GM18502 (cell line): ENCODE results near the gene CERS5.
"Not testable (repeated sequence)": the region's sequence is repeated elsewhere in the genome, so short reads cannot be mapped to it uniquely, and the experiment has no call there.

Experiments
- ATAC-seq: cut with Tn5 transposase; IDR thresholded peaks from one replicate; pipeline ENCODE4 v1.9.1; 2021; ENCODE audit warnings: mild to moderate bottlenecking; ENCODE audit not compliant: unreplicated experiment, poor library complexity

The CERS5 gene

DNA sequence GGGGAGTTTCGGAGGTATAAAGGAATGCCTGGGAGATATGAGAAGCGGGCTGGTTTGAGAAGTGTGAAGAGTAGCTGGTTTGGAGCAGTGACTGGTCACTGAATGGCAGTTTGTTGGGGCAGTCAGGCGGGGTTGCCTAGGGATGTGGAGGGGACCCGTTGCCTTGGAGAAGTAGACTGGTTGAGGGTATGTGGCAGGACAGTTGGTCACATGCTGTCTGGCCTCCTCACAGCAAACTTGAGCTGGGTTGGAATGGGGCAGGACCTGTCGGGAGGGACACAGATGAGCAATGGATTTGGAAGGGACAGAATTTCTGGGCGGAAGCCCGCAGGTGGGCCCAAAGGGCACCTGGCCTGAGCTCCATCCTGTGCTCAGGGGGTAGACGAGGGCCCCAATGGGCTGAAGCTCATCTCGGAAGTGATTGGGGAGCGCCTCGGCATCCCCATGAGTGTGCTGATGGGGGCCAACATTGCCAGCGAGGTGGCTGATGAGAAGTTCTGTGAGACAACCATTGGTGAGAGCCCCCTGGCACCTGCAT, 61.2 kb downstream of the CERS5 start:
- no peak for ATAC-seq

DNA sequence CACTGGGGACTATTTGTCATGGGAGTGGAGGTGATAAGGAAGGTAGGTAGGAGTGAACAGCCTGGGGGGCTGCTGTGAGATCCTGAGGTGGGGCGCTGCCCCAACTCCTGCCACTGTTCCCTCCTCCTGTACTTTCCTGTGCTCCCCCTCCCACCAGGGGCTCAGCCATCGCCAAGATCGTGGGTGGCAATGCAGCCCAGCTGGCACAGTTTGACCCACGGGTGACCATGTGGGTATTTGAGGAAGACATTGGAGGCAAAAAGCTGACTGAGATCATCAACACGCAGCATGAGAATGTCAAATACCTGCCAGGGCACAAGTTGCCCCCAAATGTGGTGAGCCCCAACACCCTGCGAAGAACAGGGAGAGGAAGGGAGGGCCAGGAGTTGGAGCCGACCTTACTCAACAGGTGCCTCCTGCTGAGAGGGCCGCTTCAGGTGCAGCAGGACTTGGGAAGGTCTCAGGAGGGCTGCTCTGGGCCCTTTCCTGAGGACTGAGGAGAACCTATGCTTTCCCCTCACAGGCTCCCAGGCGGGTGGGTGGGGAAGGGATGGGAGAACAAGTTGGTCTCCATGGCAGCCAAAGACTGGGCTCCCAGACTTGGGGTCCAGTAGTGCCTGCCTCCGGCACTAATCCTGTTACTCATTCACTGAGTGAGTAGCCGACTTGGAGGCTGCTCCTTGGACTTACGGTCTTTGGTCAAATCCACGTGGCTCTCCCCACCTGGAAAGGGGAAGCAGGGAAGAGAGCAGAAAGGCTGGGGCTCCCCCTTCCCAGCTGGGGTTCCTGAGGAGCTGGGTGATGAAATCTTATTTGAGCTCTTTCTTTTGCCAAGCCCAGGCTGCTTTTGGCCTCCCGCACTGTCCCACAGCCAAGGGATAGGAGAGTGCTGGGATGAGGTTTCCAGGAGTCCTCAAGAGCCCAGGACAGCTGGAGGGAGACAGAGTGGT, 62.5 kb downstream of the CERS5 start:
- no peak for ATAC-seq

DNA sequence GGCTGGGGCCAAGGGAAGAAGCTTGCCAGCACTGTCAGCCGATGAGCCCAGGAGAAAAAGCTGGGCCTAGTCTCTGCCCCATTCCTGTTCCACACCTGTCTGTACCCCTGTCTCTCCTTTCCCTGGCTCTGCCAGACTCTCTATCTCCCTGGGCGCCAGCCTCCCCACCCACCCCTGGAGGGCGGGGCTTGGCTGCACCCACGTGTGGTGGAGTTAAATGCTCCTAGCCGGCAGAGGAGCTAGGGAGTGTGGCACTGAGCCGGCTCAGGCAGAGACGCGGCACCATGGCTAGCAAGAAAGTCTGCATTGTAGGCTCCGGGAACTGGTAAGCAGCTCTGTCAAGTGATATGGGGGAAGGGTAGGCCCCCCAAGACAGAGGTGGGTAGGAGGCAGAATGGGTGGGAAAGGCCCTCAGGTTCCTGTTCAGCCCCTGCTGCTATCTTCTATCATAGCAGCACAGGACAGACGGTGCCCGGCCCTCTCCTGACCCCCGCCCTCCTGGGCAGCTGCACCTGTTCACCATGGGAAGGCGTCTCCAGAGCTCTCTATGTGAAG, 63.3 kb downstream of the CERS5 start, which contains the start of gene GPD1:
Gene GPD1, plus strand, starts transcription at position 242 of the 555 bp plus-strand sequence. Its CDS starts 43 bp downstream, at position 285.
- ATAC-seq, result no peak

DNA sequence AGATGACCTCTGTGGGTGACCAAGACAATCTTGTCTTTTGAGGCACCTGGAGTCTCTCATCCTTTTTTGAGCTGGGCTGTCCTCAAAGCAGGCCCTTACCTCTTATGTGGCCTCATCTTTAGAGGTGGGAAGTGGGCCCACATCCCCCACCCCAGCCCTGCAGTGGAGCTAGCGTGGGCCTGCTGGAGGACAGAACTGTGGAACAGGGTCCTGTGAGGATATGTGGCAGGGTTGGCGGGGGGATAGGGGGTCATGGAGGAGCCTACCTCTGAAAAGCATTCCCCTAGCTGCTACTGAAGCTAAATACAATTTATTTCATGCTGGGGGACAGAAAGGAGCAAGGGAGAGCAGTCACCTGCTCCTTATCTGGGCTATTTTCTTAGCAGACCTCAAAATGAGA, 63.8 kb downstream of the CERS5 start:
- ATAC-seq, result no peak

DNA sequence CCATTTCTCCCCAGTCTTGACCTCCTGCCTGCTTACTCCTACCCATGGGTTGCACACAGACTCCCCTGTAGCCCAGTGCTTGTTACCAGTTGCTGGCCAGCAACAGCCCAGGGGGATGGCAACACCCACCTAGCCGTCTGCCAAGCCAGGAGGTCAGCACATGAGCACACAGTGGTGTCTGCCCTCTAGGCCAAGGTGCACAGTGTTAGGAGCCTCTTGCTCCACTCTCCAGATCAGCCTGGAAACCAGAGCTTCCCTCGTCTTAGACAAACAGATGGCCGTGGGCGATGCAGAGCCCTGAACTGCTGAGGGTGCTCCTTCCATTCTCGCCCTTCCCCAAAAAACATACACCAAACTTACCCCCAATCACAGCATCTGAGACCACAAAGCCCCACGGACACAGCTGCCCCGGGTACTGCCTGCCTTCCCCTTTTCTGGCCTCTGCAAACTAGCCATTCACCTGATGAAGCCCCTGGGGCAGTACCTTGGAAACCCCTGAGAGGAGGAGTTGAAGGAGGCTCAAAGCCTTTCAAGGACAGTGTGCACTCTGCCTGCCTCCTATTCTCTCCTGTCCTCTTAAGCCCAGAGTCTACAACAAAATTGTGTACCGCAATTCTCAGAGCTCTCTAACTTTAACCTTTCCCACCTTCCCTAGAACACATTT, 64.4 kb downstream of the CERS5 start:
- no peak for ATAC-seq

DNA sequence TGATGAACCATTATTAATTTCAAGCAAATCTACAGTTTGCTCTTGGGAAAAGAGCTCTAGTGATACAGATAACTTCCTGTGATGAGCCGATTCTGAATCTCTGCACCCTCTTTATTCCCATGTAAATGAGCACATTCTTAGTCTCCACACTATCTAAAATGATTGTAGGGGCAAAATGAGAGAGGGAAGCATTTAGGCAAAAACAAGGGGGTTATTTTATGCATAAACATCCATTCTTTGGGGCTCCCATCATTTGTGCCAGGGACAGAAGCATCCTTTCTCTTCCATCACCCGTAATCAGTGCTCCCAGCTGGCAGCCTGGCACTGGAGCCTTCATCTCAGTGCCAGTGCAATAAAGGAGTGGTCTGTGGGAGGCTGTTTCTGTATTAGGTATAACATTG, 65.0 kb downstream of the CERS5 start:
- ATAC-seq, result no peak

DNA sequence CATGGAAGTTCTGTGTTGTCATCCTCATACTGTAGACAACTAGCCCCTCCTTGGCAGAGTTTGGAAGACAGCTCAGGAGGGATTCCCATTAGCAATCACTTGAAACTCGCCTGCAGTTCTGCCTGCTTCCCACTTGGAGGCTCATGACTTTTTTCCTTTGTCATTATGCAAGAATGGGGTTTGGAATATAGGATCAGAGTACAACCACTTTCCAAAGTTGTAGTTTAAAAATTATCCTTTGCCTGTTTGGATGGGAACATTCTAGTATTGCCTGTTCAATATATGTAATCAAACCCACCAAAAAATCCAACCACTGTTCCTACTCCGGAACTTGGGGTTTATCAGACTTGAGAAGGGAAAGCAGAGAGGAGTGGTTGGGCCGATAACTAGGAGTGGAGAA, 65.5 kb downstream of the CERS5 start:
- no peak for ATAC-seq

DNA sequence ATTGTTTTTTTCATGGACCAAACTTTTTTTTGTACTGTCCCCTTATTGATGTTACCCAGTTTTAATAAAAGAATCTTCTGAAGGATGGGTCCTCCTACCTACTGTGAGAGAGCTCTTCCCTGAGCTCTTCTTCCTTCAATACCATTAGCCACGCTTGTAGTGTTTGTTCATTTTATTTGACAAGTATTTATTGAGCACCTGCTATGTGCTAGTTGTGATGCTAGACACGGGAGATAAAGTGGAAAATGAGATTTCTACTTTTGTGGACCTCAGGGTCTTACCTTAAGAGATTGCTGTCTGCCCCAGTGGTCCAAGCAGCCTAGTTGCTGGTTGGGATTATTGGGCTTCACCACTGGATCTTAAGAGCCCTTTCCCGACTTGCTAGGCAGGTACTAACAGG, 66.6 kb downstream of the CERS5 start:
- no peak for ATAC-seq

DNA sequence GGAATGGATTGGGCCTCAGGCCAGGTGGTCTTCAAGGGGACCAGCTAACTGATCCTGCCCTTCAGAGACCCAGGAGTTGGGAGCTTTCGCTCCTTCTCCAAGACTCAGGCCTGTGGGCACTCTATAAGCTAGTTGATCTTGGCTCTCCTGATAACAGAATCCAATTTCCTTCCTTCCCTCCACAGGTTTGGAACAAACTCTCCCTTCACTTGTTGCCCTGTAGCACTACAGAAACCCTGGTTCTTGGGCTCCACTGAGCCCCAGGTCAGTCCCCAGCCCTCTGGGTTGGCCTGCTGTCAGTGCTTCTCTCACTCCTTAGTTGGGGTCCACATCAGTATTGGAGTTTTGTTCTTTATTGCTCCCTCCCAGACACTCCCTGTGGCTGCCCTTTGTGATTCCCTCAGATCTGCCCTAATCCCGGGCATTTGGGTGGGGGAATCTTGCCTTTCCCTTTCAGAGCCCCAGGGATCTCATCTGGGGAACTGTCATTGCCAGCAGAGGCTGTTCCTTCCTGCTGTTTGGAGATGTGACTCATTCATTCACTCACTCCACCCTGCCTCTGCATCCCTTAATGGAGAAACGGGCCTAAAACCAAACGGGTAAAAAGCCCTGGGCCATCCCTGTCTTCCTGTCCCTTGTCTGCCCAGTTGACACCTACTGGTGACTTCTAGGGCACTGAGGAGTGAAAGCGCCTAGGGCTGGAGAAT, 67.7 kb downstream of the CERS5 start:
- no peak for ATAC-seq

DNA sequence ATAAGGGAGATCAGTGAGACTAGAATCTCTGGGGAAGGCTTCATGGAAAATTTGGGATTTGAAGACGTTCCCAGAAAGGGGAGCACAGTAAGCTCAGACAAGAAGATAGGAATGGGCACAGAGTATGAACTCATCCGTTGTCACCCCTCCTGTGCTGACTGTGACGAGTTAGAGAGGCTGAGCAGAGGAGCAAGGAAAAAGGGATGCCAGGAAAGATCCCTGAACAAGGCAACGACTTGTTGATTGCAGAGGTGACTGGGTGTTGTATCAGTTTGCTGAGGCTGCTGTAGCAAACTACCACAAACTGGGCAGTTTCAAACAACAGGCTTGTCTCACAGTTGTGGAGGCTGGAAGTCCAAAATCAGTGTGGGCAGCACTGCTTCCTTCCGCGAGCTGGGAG, 69.2 kb downstream of the CERS5 start:
- ATAC-seq, result no peak

DNA sequence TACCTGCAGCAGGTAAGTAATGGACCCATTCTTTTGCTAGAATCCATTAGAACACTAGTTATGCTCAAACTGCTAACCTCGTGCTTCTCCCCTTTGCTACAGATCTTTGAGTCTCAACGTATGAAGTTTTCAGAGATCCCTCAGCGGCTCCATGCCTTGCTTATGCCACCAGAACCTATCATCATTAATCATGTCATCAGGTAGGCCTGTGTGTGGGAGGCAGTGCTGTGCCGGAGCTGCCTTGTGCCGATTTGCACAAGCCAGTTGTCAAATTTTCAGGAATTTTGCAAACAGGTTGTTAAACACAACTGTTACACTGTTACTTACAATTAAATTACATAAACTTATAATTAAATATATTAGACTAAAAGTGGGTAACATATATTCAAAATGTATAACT, 76.8 kb downstream of the CERS5 start:
- ATAC-seq, result no peak

DNA sequence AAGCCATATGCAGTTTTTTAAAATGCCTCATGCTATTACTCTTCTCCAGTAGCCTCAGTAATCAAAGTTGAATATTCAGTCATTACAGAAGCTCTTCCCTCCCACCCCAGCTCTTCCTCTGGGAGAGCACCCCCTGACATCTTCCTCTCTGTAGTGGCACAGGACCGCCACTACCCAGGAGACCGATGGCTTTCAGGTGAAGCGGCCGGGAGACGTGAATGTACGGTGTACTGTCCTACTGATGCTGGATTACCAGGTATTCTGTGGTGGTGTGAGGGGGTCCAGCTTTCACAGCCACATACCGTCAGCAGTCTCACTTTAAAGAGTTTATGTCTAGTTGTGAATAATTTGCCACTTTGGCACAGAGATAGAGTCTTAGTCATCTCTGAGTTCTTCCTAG, 77.4 kb downstream of the CERS5 start:
- ATAC-seq, result no peak

DNA sequence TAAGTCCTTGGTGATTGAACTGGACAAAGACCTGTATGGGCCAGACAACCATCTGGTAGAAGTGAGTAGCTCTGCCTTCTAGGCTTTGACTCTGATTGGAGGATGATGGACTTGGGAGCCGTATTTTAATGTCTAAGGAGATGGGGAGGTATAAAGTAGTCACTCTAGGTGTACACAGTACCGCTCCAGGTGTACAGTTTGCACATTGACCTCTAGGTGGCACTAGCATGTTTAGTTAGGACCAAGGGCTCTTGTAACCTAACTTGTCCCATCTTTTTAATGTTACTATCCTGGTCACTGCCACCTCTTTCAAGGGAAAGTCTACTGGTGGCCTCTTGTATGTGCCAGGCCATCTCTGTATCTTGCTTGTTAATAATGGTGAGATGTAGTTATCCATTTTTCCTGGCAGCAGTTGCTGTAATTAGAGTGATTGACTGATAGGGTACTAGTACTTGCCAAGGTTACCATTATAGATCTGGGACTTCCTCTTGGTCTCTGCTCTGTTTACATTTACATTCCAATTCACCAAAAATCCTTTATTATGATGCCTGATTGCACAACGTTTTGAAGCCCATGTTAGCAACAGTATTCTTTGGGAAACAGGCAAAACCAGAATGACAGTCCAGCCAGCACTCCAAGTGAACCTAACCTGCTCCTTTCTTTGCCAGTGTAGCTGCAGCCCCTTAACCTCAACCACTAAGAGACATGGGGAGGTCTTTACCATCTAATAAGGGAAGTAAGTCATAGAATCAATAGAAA, 78.4 kb downstream of the CERS5 start:
- no peak for ATAC-seq

DNA sequence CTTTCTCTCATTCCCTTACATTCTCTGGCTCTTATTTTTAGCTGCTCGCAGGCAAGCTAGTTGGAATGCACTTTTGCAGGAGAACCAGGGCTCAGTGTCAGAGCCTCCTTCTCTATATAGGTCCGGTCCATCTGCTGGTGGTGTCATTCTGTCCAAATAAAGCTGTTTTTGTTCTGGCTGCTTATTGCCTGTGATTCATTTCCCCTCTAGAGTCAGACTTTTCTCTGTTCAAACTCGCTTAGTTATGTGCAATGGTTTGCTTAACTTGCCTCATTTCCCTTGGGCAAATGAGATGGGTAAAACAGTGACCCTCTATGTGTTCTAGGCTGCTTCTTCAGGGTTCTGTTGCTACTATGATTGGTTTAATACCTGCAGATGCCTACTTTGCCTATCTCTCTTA, 79.2 kb downstream of the CERS5 start:
- no peak for ATAC-seq

DNA sequence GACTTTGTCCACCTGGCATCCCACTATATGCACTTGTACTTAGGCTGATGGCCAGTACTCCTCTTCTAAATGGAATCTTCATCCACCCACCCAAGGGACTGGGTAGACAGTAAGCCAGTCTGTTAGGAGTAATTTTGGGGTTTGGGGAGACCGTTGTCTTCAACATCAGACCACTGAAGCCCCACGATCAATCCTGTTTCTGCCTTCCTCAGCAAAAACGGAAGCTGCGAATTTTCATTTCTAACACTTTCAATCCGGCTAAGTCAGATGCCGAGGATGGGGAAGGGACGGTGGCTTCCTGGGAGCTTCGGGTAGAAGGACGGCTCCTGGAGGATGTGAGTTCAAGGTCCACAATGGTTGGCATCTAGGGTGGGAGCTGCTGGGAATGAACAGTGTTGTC, 80.0 kb downstream of the CERS5 start:
- no peak for ATAC-seq

DNA sequence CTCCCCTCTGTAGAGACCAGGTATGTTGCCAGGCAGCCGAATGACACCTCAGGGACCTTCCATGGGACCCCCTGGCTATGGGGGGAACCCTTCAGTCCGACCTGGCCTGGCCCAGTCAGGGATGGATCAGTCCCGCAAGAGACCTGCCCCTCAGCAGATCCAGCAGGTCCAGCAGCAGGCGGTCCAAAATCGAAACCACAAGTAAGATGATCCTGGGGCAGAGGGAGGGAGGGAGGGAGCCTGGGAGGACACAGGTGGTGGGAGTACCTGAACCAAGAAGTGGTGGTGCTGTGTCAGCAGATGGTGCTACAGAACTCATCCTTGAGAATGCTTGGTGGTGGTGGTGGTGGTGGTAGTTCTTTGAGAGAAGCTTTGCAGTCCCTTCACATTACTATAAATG, 81.0 kb downstream of the CERS5 start:
- ATAC-seq, result no peak

DNA sequence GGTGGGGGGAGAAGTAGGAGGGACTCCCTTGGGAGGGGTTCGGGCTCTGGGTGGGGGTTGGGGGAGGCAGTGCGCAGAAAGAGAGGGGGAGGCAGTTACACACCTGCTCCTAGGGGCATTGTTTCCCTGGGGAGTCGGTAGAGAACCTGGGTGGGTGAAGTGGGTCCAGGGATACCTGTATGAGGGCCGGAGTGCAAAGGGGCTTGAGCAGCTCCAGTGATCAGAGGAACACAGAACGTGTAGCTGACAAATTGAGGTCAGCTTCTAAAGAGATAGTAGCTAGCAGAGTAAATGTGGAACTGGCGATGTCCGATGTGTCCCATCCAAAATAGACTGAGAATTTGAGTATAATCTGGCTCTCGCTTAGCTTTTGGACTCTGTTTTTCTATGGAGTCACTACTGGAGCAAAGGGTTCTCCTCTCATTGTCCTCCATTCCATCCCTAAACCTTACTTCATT, 81.5 kb downstream of the CERS5 start:
- peak; percentile 3 for ATAC-seq

DNA sequence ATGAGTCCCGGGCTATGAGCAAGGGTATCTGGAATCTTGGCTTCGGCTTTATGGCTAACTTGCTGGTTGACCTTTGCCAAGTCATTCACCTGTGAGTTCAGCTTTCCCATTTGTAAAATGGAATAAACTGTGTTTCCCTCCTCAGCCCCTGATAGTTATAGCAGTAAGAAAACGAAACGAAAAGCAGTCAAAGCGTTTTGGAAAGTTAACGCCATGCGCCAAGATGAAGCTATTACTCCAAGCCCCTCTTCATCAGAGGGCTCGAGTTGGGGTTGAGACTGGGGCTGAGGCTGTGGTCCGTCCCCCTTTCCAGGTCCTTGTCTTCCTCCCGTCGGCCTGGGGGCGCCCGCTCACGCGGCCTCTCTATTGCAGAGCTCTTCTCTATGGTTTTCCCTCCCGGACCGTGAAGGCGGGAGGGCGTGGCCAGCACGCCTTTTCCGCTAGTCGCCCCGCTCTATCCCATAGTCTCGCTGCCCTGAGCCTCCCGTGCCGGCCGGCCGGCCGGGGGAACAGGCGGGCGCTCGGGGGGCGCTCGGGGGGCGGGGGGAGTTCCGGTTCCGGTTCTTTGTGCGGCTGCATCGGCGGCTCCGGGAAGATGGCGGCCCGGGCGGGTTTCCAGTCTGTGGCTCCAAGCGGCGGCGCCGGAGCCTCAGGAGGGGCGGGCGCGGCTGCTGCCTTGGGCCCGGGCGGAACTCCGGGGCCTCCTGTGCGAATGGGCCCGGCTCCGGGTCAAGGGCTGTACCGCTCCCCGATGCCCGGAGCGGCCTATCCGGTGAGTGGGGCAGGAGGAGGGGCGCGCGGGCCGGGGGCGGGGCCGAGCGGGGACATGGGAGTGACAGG, 82.2 kb downstream of the CERS5 start, which contains the start of gene SMARCD1:
Gene SMARCD1, plus strand, starts transcription at position 568 of the 840 bp plus-strand sequence. Its CDS starts 28 bp downstream, at position 596.
- peak; percentile 87 for ATAC-seq

DNA sequence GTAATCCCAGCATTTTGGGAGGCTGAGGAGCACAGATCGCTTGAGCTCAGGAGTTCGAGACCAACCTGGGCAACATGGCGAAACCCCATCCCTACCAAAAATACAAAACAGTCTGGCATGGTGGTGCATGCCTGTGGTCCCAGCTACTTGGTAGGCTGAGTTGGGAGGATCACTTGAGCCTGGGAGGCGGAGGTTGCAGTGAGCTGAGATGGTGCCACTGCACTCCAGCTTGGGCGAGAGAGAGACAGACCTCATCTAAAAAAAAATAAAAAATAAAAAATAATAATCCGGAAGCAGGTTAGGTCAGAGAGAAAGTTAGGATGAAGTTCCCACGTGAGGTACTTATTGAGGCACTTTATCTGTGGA, 82.8 kb downstream of the CERS5 start:
- not testable (repeated sequence) for ATAC-seq
